NCI-H510A treated with DMSO at 0.1 percent for 48 hours (cell line): Measurements from ENCODE around the gene WDR27.
"Not testable (repeated sequence)": the region's sequence is repeated elsewhere in the genome, so short reads cannot be mapped to it uniquely, and the experiment has no call there.

Experiments used
- DNase-seq: peaks from one replicate; lab custom pipeline; 2025; lab: John Stamatoyannopoulos, UW

Gene WDR27

DNA sequence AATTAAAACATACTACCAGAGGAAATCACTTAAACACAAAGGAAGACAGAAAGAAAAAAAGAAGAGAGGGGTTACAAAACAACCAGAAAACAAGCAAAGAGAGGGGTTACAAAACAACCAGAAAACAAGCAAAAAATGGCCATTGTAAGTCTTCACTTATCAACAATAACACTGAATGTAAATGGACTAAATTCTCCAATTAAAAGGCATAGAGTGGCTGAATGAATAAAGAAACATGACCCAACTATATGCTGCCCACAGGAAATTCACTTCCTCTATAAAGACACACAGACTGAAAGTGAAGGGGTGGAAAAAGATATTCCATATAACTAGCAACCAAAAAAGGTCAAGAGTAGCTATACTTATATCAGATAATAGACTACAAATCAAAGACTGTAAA, 180.0 kb downstream of the WDR27 start:
- no peak for DNase-seq

DNA sequence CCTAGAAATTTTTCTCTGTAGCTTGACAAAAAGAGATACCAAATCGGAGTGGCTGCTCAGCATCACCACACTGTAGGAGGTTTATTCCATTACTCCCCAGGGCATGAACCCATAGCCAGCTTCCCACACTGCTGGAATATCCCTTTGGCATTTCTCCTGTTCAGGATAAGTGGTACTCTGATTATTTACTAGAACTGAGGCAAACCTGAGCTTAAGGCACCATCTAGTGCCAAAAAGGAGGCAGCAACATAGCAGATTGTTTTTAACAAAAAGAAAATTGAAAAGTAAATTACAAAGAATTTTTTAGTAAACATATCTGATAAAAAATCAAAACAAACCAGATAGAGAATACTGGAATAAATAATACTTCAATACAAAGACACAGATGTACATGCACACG, 181.7 kb downstream of the WDR27 start:
- DNase-seq, result peak; percentile 7

DNA sequence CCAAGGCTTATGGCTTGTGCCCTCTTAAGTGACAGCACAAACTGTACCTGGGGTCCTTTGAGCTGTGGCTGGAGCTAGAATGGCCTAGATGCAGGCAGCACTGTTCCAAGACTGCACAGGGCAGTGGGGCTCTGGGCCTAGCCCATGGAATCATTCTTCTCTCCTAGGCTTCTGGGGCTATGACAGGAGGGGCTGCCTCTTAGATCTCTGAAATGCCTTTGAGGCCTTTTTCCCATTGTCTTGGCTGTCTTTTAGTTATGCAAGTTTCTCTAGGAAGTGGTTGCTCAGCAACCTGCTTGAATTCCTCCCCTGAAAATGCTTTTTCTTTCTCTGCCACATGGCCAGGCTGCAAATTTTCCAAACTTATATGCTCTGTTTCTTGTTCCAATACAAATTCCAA, 183.4 kb downstream of the WDR27 start:
- DNase-seq, result no peak

DNA sequence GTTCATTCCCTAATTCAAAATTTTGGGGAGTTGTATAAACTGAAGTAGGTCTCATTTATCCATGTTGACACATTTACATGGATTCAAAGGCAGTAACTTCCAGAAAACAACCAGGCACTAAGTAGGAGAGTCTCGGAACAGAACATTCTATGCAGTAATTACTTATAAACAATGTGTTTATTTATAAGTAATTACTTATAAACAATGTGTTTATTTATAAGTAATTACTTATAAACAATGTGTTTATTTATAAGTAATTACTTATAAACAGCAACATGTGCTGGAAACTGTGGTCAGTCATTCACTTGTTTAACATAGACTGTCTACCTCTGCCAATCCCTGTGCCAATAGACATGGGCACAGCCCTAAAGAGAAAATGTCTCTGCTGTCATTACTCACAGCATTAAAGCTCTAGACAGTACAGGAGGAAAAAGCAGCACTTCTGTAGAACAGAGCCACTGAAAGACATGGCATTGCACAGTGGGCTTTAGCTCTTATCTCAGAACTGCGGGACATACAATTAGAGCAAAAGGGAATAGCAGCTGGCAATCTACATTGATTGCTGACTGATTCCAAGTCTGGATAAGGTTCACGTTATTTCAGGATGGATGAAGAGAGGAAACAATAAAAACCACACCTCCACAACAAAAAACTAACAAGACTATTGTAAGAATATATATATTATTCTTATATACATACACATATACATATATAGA, 188.2 kb downstream of the WDR27 start:
- no peak for DNase-seq

DNA sequence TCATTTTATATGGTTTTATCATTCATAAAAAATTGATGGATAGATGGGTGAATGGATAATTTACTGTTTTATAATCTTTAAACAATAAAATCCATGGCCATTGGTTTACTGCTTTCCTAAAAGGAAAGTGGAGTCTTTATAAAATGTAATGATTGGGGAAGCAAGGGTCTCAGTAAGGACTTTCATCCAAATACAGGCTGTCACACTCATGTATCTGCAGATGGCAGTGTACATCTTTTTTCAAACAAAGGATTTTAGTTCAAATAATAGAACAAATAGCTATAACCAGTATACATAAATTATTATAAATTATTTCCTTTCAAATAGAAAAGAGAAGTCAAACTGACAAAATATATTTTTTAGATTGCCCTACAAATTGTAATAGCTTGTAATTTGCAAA, 190.0 kb downstream of the WDR27 start:
- DNase-seq, result not testable (repeated sequence)

DNA sequence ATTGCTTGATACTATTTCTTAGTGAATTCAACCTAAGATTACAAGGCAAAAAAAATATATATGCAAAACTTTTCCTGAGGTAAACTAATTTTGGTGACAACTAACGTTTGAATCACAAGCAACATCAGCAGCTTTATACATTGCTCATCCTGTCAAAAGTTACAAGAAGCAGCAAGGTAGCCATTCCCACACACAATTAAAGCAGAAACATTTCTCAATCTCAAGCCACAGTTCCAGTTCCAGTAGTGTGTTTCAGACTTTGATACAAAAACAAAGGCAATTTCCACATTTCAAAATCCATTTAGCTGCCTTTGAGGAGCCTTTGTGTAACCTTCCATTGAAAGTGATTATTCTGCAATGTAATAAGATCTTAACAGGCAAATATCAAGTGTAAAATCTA, 191.0 kb downstream of the WDR27 start:
- no peak for DNase-seq

DNA sequence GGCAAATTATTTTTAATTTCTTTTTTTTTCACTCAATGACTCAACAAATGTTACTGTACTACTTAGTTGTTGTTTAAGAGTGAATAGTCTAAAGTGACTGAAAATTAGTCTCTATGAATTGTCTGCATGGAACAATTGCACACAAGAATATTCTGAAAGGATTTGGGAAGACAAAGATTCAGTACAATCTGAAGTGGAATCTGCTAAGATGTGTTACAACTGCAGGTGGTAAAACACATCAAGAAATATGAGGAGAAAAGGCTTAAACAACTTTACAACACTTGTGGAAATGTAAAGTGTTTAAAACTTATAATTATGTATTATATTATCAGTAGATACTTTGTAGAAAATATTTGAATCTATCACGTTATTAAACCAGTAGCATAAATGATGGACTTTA, 193.4 kb downstream of the WDR27 start:
- DNase-seq, result no peak

DNA sequence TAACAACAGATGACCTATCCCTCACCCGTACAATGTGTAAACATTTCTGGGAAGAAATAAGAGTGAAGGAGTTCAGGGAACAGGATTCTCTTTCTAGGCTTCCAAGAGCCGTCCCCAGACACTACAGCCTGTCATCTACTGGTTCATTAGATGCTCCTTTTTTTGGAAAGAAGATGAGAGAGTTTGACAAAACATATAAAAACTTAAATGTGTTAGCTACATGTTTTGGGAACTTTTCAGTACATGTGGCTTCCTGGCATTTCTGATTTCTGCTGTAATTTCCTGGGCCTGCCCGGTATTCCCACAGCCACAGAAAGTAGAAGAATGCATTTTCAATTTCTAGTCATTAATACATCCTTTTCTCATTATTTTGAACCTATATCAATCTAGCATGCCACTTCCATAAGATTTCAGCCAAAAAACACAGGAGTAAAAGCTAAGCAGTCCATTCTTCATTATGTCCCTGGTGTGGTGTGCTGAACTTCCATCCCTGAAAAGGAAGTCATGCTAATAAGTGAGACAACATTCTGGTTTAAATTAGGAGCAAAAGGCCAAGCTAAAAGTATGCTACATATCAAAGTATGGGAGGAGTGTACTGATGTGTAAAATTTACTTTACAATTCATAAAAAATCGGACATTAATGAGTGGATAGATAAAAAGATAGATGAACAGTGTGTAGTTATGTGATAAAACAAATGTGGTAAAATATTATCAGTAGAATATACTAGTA, 198.2 kb downstream of the WDR27 start:
- no peak for DNase-seq

DNA sequence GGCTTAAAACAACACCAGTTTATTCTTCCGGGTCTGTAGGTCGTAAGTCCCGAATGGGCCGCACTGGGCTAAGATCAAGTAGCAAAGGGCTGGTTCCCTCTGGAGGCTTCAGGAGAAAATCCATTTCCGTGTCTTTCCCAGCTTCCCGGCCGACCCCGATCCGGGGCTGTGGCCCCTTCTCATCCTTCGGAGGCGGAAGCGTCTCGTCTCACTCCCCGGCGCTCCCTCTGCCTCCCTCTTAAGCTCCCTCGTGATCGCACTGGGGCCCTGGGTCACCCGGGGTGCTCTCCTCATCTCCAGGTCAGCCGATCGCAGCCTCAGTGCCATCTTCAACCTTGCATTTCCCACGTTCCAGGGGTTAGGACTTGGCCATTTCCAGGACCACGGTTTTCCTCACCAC, 199.4 kb downstream of the WDR27 start:
- DNase-seq, result no peak

DNA sequence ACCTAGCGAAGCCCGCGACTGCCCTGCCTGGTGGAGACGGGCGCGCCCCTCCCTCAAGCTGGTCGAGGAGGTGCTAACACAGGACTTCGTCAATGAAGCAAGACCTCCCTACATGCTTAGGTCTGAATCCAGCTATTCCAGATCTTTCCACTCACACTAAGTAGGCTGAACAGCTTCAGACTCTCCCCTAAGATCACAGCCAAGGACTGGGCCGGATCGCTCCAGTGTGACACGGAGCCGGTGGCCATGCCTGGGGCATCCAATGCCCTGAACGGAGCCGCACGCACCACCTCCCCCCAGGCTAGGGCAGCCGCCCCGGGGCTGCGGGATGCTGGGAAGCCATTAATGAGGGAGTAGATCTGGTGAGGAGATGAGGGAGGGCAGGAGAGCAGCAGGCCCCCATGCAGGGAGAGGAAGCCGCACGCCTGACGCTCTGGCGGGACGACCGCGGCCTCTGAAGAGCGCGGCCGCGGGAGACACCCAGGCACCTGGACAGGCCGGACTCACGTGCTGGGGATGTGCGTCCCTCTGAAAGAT, 200.0 kb downstream of the WDR27 start:
- DNase-seq, result no peak

DNA sequence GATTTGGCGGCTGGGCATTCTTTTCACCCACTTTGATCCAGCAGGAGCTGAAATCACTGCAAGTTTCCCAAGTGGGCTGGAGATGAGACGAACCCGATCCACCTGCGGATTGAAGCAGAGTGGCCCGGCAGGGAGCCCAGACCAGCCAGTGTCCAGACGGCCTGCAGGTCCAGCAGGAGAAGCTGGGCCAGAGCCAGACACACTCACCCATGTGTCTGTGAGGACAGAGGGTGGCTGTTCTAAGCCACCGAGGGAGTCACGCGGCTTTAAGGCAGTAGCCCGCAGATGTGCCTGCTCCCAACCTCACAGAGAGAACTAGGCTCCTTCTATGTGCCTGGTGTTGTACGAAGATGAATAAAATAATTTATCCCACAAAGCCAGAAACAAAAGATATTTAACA, 200.7 kb downstream of the WDR27 start:
- no peak for DNase-seq

DNA sequence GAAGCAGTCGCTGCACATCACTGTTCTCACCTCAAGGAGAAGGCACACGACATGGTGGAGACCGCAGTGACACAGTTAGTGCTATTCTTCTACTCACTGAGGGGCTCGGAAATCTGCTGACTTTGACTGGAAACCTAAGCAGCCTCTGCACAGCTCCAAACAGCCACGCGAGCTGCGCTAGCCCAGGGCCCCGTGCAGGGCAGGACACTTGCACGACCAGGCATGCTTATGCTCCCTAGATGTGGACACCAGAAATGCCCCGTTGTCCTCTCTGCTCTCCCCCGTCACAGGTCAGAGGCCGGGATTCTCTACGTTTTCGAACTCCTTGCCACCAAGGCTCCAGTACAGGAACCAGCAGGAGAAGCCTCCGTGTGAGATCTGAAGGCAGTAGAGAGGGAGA, 201.1 kb downstream of the WDR27 start:
- no peak for DNase-seq

DNA sequence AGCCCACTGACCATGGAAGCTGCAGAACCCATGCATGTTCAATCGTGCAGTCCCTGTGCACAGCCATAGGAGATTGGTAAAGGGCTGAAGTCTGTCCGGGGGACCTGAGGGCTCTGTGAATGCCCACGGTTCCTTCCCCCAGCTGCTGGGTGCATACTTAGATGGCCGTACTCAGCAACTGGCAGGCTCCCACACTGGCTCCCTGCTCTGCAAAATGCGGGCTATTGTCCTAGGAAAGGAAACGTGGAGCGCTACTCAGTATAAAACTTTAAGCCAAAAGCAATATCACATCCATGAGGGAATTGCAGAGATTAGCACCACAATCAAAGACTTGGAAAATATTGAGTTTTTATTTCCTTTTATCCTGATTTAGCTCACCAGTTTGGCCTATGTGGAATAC, 202.0 kb downstream of the WDR27 start:
- DNase-seq, result no peak

DNA sequence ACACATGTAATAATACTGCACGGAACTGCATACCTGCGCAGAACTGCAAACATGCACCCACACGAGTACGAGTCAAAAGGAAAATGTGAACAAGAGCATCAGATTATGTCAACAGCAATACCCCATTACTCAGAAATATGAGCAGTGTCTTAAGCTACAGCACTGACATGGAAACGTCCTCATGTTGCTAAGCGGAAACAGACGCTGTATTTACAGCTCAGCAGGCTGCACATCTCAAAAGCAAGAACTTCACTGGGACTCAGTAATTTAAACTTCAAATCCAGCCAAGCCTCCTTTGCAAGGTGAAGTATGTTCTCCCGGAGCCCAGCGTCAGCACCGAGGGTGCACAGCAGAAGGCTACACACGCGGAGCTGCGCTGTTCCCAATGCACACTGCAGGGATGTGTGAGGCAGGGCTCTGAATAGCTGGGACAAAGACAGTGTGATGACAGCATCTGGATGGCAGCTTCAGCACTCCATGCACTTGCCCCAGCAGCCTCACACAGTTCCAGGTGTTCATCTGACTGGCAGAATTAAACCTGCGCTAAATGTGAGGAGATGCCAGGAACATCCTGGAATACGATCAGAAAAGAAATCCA, 202.8 kb downstream of the WDR27 start:
- no peak for DNase-seq

DNA sequence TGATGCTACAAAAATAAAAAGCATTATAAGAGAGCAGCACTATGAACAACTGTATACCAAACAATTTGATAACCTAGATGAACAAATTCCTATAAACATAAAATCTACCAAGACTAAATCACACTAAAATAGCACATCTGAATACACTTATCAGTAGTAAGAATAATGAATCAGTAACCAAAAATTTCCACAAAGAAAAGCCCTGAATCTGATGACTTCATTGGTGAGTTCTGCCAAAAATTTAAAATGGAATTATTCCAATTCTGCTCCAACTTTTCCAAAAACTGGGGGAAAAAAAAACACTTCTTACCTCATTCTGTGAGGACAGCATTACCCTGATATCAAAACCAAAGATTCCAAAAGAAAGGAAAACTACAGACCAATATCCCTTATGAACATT, 206.2 kb downstream of the WDR27 start:
- DNase-seq, result no peak

DNA sequence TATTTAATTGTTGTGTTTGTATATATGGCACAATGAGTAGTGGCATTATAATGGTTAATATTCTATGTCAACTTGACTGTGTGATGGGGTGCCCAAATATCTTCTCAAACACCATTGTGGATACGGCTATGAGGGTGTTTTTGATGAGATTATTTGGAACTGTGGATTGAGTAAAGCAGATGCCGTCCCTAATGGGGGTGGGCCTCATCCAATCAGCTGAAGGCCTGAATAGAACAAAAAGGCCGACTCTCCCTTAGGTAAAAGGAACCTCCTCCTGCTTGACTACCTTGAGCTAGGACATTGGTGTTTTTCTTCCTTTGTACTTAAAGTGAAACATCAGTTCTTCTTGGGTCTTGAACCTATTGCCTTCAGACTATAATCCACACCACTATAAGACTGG, 207.8 kb downstream of the WDR27 start:
- DNase-seq, result no peak

DNA sequence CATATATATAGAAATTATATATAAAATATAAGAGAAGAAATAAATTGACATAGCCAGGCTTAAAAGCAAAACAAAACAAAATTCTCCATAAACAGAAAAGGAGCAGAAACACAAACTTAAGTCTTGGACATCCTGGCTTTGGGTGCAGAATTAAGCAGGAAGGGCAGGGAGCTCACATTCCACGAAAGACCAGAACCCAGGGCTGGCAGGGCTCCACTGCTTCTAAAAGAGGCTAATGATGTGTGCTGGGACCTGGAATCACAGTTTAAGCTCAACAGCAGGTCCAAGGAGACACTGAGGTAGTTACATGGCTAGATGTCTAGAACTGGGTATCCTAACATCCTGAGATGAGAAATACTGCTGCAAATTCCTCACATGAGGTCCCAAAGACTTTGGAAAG, 210.3 kb downstream of the WDR27 start:
- DNase-seq, result no peak

DNA sequence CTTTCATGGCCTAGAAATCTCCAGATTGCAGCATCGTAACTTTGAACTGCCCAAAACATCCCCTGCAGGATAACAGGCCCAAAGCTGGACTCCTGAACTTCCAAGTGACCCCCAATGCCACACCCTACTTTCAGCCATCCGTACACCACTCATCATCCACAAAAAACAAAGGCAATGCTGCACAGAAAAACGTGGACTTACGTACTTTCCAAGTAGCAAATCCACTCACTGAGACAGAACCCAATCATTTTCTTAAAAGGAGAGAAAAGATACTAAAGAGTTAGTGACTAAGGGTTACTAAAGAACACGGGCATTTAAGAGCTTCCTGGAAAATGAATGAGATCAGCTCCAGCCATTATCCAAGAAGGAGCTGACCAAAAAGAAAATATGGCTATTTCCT, 211.0 kb downstream of the WDR27 start:
- DNase-seq, result no peak

DNA sequence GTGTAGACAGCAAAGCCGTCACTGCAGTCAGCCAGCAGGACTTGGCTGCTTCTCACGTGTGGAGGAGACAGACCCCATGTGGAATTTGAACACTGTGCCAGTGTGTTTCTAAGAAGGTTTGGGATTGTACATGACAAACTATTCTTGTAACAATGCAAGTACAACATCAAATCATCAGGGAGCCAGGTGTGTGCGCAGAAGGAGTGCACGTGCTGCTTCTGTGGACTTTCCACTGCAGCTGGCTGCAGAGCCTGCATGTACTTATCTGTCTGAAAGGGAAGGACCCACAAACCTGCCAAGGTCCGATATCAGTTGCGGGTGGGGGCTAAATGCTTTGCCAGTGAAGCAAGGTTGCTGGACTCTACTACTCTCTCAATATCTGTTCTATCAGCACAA, 211.6 kb downstream of the WDR27 start:
- DNase-seq, result no peak

DNA sequence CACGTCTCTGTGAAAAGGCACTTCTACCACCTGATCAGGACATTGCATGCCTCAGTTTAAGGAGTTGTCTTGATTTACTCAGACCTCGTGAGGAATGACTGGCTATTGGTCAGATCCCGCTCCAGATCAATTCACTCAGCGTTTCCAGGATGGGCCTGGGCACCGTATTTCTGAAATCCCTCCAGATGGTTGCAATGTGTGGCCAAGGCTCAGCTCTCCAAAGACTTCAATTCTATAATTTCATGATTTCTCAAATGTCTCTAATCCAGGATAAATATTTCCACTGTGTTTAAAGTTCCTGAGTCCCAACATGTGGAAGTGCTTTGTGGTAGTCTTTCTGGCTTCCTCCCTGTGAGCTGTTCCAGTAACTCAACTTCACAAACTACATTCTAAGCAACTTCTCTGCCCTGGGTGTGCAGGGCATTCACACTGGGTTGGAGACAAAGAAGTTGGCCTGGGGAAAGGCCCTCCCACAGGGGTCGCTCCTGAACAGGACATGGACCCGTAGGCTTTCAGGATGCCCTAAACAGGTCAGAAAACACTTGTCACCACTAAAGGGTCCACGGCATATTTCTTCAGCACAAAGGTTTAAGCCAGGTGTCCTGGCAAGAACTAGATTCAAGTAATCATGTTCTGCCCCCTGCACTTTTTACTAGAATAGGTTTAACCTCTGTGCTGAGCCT, 212.1 kb downstream of the WDR27 start:
- DNase-seq, result no peak

DNA sequence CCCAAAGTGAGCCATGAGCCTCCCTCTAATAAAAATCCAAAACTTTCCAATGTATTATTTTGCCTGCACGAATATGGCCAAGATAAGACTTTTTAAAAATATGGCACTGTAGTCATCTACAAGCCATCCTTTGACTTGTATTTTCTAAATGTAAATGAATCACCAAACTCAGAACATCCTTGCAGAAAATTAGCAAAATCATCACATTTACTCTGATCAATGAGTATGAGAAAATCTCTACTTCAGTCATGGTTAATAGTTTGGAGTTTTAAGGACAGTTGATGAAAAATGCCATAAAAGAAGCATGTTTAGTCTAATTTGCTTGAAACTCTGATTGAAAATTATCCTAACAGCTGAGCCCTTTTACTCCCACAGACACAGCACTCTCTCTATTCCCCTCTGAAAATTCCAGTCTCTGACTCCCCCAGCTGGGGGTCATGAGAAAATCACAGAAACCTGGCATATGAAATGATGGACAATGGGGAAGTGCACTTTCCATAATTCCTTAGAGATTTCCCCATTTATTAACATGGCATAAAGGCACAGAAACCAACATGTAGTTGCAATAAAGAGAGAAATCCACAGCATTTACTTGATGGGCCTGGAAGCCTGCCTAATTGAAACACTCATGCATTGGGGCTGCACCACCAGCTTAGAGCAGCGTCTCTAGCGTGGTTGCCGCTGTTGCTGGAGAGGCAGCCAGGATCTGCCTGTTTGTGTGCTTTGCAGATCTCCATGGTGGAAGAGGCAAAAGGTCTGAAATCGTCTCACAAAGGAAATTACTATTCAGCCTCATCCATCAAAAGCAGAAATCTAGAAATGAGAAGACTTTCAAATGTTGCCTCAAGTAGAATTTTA, 214.0 kb downstream of the WDR27 start:
- no peak for DNase-seq
